Ovary (tissue), 10 donors: ENCODE results near the gene SRGAP2B. TPM values are rescaled to one million over a fixed set of nuclear protein-coding genes. Genes with fewer than 3 reads are reported as not detected.
A peak's percentile ranks its signal among the peaks of the same experiment; 100 is the strongest.
"Not testable (repeated sequence)": the region's sequence is repeated elsewhere in the genome, so short reads cannot be mapped to it uniquely, and the experiment has no call there.

Source experiments
- DNase-seq, 5 donors: peaks; one replicate each; pipeline ENCODE4 v3.0.0-alpha.2; 2019 to 2020
- H3K27ac ChIP-seq, 2 donors: fragments of 200-600 bp; one replicate each; pipeline versions ENCODE4 v1.5.1 to v1.8.0; 2019 to 2022
- H3K27me3 ChIP-seq: fragments of 200-600 bp; one replicate; pipeline ENCODE4 v1.8.0; 2022
- H3K36me3 ChIP-seq: fragments of 200-600 bp; sonication (generic); one replicate; pipeline ENCODE4 v1.5.1; 2019
- H3K4me1 ChIP-seq: one replicate; pipeline ENCODE4 v1.8.1; 2013; ENCODE audit warnings: mild to moderate bottlenecking, moderate library complexity; ENCODE audit not compliant: insufficient read depth
- H3K4me3 ChIP-seq: fragments of 200-600 bp; sonication (generic); one replicate; pipeline ENCODE4 v1.5.1; 2017
- H3K9me3 ChIP-seq, 2 donors: fragments of 200-600 bp in 1 of 2; sonication (generic) in 1 of 2; one replicate each; pipeline versions ENCODE4 v1.5.1 to v1.8.1; 2013 to 2019; ENCODE audit warnings: mild to moderate bottlenecking in 1 of 2, moderate library complexity in 1 of 2
- WGBS, 3 donors: extraction: QIAGEN DNeasy Blood & Tissue Kit in 1 of 3; methylation state at CpG; one replicate each; pipeline versions ENCODE4 v1.1.5 to v1.1.7; 2013 to 2017; 5-methylcytosine and 5-hydroxymethylcytosine counted together
- intact Hi-C, 4 donors: fragments of 100-400 bp; cut with DNase I; formaldehyde crosslinking; loops; one replicate each; pipeline versions ENCODE4 v1.11.0 to v1.15.1; 2022 to 2023
- long read RNA-seq, 3 donors: library from polyadenylated mRNA in 2 of 3; unstranded in 2 of 3; transcript quantifications; one replicate each; pipeline ENCODE4 v2.0.0 and lab custom pipeline, GENCODE V29; 2021 to 2026
- polyA plus RNA-seq, 2 donors: library from polyadenylated mRNA; stranded (reverse); fragments of 200-250 nt in 1 of 2; fragments of 350-450 nt in 1 of 2; fragmentation: Illumina TruSeq in 1 of 2; extraction: RNeasy Lipid Tissue Mini Kit (QIAGEN cat#74804) in 1 of 2; gene quantifications; one replicate each; pipeline ENCODE4 v1.2.3, GENCODE V29; 2013 to 2014
- total RNA-seq, 7 donors: library from RNA; depleted of rRNA in 2 of 7; stranded (reverse); fragments of >200 nt in 2 of 7; fragmentation: NEBNext Ultra II Directional in 3 of 7; extraction: Animal tissue kit (Norgen Biotek cat#: 25700) in 3 of 7; gene quantifications; one replicate each; pipeline versions ENCODE4 v1.1.0 to v1.2.4, GENCODE V29; 2016 to 2023
- donor health status: DM: no; HTN: no; CAD: no; lungs with moderate emphysema.
- donor health status: DM: no; HTN: no; CAD: no.
- donor health status: Bipolar disorder and iron deficiency.
- donor health status: DM: yes; HTN: yes; CAD: no.
- donor health status: DM: no; HTN: no; CAD: no.
- donor health status: DM: yes; HTN: yes; CAD: no.

Gene SRGAP2B
- total RNA-seq (10 to 100 TPM; 20.3 to 45.2 (median 26.2) TPM), polyA plus RNA-seq (10 to 100 TPM; 13.9 to 16.4 TPM)
- long read RNA-seq, donor 1, partial matches to known transcripts = 4 of 8 reads
- long read RNA-seq, donor 1, other reads (novel, unspliced or antisense) = 4 of 8 reads
- long read RNA-seq, donor 2 = 0 reads
- long read RNA-seq, donor 3, partial matches to known transcripts = 2 of 9 reads
- long read RNA-seq, donor 3, other reads (novel, unspliced or antisense) = 5 of 9 reads

- DNase-seq, H3K4me1 ChIP-seq, H3K9me3 ChIP-seq, intact Hi-C loops, H3K27me3 ChIP-seq, H3K36me3 ChIP-seq, H3K27ac ChIP-seq: not testable (repeated sequence)
- peak within 1 kb of the TSS; percentile 36 for H3K4me3 ChIP-seq
- WGBS, 3 donors = no CpG with 5 or more reads among the region's 47 CpGs
These were observed at the start of gene SRGAP2B, which contains the start of gene FAM72D for GRCh38 chr1:145095284-145096057. Gene SRGAP2B, minus strand, starts transcription at chr1:145095328. Its CDS starts 2,427 bp downstream, at chr1:145092901. Gene FAM72D, plus strand, starts transcription at chr1:145095974. Its CDS starts 874 bp downstream, at chr1:145096848.

GRCh38 chr1:145144264-145144913, 49.3 kb upstream of the SRGAP2B start:
- DNase-seq, H3K36me3 ChIP-seq, H3K4me3 ChIP-seq, H3K9me3 ChIP-seq, H3K4me1 ChIP-seq, H3K27ac ChIP-seq, intact Hi-C loops, H3K27me3 ChIP-seq: not testable (repeated sequence)
- WGBS, 3 donors = 6 to 57% (median 44%) methylated on average over 1 to 2 of the region's 3 CpGs

DNA sequence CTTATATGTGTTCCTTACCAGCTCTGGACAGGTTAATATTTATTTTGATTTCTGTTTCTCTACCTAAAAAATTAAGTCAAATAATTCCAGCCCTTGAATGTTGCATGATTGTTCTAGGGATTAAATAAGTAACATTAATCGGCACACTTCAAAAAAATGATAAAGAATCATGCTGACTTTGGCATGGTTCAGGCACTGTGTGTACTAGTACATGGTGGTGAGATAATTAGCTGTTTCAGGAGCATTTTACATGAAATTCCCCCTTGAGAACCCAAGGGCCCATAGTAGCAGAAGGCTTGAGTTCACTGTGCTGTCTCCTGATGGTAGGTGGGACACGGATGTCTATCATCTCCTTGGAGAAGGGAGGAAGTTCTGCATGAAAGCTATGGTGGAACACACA, 45.4 kb upstream of the SRGAP2B start:
- H3K27me3 ChIP-seq, intact Hi-C loops, H3K9me3 ChIP-seq, H3K4me3 ChIP-seq, DNase-seq, H3K36me3 ChIP-seq, H3K27ac ChIP-seq, H3K4me1 ChIP-seq: not testable (repeated sequence)
- WGBS, 3 donors = 60 to 100% methylated on average over 1 of the region's 2 CpGs; no CpG with 5 or more reads in 1 of the 3 donors

DNA sequence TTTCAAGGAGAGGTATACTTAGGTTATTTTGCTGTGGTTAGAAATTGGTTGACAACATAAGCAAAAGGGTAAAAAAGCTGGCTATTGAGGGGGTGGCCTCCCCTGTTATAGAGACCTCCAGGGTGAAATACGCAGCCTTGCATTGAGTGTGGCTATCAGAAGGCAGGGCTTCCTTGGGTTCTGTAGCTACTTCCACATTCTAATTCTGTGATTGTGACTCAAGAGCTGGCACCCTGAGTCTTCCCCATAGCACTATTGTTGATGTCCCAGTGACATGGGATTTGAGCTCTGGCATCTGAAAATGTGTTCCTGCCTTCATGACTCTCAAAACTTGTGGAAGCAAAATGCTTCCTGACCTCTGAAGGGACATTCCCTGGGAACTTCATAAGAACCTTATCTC, 39.3 kb upstream of the SRGAP2B start:
- H3K4me3 ChIP-seq, H3K27ac ChIP-seq, DNase-seq, H3K27me3 ChIP-seq, H3K36me3 ChIP-seq, H3K9me3 ChIP-seq, intact Hi-C loops, H3K4me1 ChIP-seq: not testable (repeated sequence)
- WGBS, 3 donors = no CpG with 5 or more reads among the region's 1 CpG

- H3K36me3 ChIP-seq, H3K4me3 ChIP-seq, H3K27me3 ChIP-seq, intact Hi-C loops, H3K9me3 ChIP-seq, H3K4me1 ChIP-seq, H3K27ac ChIP-seq: not testable (repeated sequence)
- peak in 2 of 5 donors; percentile 6 to 10 for DNase-seq
- 43 to 54% (median 46%) methylated on average over 12 to 14 of the region's 14 CpGs for WGBS, 3 donors
These were observed 33.8 kb upstream of the SRGAP2B start for GRCh38 chr1:145128697-145129469.

DNA sequence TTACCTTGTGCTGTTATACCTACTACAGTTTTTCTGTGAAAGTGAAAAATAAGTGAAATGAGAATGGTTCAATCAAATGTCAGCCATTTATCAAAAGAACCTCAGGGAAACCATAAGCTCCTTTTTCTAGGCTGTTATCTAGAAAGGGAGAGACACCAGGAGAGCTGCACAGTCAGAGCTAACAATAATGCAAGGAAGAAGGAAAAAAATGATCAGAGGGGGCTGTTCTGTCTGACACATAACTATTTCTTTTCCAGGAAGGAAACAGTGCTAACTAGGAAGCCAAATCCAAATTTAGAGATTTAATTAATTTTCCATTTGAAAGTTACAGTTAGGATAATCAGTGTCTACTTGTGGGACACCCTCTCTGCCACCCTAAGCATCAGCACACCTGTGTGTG, 32.0 kb upstream of the SRGAP2B start:
- DNase-seq, H3K27ac ChIP-seq, H3K36me3 ChIP-seq, H3K9me3 ChIP-seq, H3K4me3 ChIP-seq, intact Hi-C loops, H3K27me3 ChIP-seq, H3K4me1 ChIP-seq: not testable (repeated sequence)

- DNase-seq, intact Hi-C loops: not testable (repeated sequence)
These were observed 30.0 kb upstream of the SRGAP2B start for GRCh38 chr1:145125112-145125511.

DNA sequence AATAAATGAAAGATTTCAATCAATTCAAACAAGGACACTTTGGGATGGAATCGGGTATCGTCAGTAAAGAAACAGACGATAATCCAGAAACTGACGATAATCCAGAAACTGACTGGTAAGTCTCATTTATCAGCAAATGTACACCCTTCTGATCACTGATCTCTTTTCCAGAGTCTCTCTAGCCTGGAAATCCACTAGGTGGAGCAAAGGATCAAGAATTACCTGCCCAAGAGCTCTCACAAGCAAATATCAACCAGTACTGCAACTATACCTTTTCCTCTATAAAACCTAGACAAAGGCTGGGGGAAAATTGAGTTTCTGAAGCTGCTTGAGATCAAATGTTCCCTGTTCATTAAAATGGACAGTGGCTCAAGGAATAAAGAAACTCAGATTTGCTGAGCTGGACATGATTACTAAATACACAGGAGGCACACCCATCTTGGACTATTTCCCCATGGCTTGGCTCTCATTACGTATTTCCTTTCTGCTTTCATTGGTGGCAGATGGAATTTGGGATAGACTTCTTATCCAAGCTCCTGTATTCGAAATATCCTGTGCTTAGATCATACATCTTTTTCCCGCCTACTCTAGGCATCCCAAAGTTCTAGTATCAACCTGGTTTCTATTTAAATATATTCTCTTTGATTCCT, 29.0 kb upstream of the SRGAP2B start:
- H3K36me3 ChIP-seq, H3K27ac ChIP-seq, intact Hi-C loops, H3K4me1 ChIP-seq, H3K4me3 ChIP-seq, H3K9me3 ChIP-seq, H3K27me3 ChIP-seq, DNase-seq: not testable (repeated sequence)
- WGBS, 3 donors = no CpG with 5 or more reads among the region's 7 CpGs

More at GRCh38 chr1:145125112-145125511, 30.0 kb upstream of the SRGAP2B start:
- H3K4me1 ChIP-seq, H3K36me3 ChIP-seq, H3K9me3 ChIP-seq, H3K4me3 ChIP-seq, H3K27ac ChIP-seq, H3K27me3 ChIP-seq: not testable (repeated sequence)
- WGBS, 3 donors = no CpG with 5 or more reads among the region's 1 CpG

DNA sequence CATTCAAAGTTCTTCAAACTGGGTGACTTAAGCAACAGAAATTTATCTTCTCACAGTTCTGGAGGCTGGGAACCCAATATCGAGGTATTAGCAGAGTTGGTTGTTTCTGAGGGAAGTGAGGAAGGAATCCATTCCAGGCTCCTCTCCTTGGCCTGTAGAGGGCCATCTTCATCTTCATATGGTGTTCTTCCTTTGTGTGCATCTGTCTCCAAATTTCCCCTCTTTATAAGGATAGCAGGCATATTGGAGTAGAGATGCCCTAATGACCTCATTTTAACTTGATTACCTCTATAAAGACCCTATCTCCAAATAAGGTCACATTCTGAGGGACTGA, 27.9 kb upstream of the SRGAP2B start:
- H3K27ac ChIP-seq, H3K36me3 ChIP-seq, intact Hi-C loops, DNase-seq, H3K4me1 ChIP-seq, H3K4me3 ChIP-seq, H3K27me3 ChIP-seq, H3K9me3 ChIP-seq: not testable (repeated sequence)
- no CpG with 5 or more reads among the region's 1 CpG for WGBS, 3 donors

GRCh38 chr1:145122344-145123061, 27.4 kb upstream of the SRGAP2B start:
- intact Hi-C loops, H3K4me1 ChIP-seq, H3K9me3 ChIP-seq, H3K36me3 ChIP-seq, H3K27ac ChIP-seq, H3K4me3 ChIP-seq, H3K27me3 ChIP-seq, DNase-seq: not testable (repeated sequence)
- WGBS, 3 donors = no CpG with 5 or more reads among the region's 7 CpGs
